NCI-H1694 treated with DMSO at 0.1 percent for 48 hours (cell line): Measurements from ENCODE around the gene C1orf35.

Experiments used
- DNase-seq: peaks from one replicate; lab custom pipeline; 2025; lab: John Stamatoyannopoulos, UW

Gene C1orf35

GRCh38 chr1:228102791-228103620 is at the start of gene C1orf35:
TSS of gene C1orf35 (minus strand) at chr1:228103325. CDS start at chr1:228103227, 98 bp downstream.
- peak; percentile 89 for DNase-seq

GRCh38 chr1:228152918-228153258 is 49.8 kb upstream of the C1orf35 start:
- DNase-seq, result no peak

- no peak for DNase-seq
Observed at GRCh38 chr1:228152097-228152917, 49.2 kb upstream of the C1orf35 start.

- no peak for DNase-seq
Observed at GRCh38 chr1:228151180-228151925, 48.2 kb upstream of the C1orf35 start.

GRCh38 chr1:228150461-228151179 is 47.5 kb upstream of the C1orf35 start:
- DNase-seq, result no peak

GRCh38 chr1:228150120-228150460 is 47.0 kb upstream of the C1orf35 start:
- no peak for DNase-seq

GRCh38 chr1:228149406-228150119 is 46.4 kb upstream of the C1orf35 start, which contains the start of gene GJC2:
TSS of gene GJC2 (plus strand) at chr1:228149930. CDS start at chr1:228157759, 7,829 bp downstream.
- no peak for DNase-seq

GRCh38 chr1:228148935-228149405 is 45.8 kb upstream of the C1orf35 start:
- no peak for DNase-seq

- DNase-seq, result no peak
Observed at GRCh38 chr1:228148196-228148861, 45.2 kb upstream of the C1orf35 start.

- DNase-seq, result no peak
Observed at GRCh38 chr1:228147768-228148167, 44.6 kb upstream of the C1orf35 start.

- DNase-seq, result no peak
Observed at GRCh38 chr1:228147151-228147693, 44.1 kb upstream of the C1orf35 start.

GRCh38 chr1:228146417-228147150 is 43.5 kb upstream of the C1orf35 start:
- no peak for DNase-seq

GRCh38 chr1:228145463-228146416 is 42.6 kb upstream of the C1orf35 start:
- no peak for DNase-seq

GRCh38 chr1:228144993-228145343 is 41.8 kb upstream of the C1orf35 start:
- DNase-seq, result no peak

GRCh38 chr1:228144193-228144992 is 41.3 kb upstream of the C1orf35 start:
- DNase-seq, result no peak

GRCh38 chr1:228143480-228144192 is 40.5 kb upstream of the C1orf35 start:
- DNase-seq, result no peak

GRCh38 chr1:228142701-228143136 is 39.6 kb upstream of the C1orf35 start:
- DNase-seq, result no peak
